ENCODE data around the gene TNS3.

GRCh38 chr7:47361236-47361635 is 220.7 kb downstream of the TNS3 start:
- TF ChIP-seq EP300 (IDR thresholded peaks at IDR 0.05; ENCODE audit: low read length) (no peak), HDAC6 (IDR thresholded peaks at IDR 0.05; ENCODE audit: low read depth, low read length) (no peak), FOXM1 (IDR thresholded peaks at IDR 0.05; ENCODE audit: low read depth) (no peak), FOXM1 (CRISPR knock-in tag; IDR thresholded peaks at IDR 0.05; ENCODE audit: low read depth) (no peak), ELF1 (tag; IDR thresholded peaks at IDR 0.05) (no peak), CTCF (IDR thresholded peaks at IDR 0.05 in 2 of 3, conservative IDR thresholded peaks at IDR 0.05 in 1 of 3; ENCODE audit: insufficient read depth in 2 of 3, low read depth in 1 of 3, low read length in 3 of 3) (no peak), ZKSCAN1 (IDR thresholded peaks at IDR 0.05; ENCODE audit: low read depth, low read length) (no peak), TBP (optimal IDR thresholded peaks at IDR 0.05; ENCODE audit: low read depth, low read length) (no peak)
